Measurements from ENCODE around the gene OAS2.

The OAS2 gene

GRCh38 chr12:113059071-113059595, 80.8 kb downstream of the OAS2 start:
- no peak for TF ChIP-seq CTCF (IDR thresholded peaks at IDR 0.05; ENCODE audit: low read depth, low read length, missing control alignments)
- H3K4me3 ChIP-seq (replicated peaks; ENCODE audit: low read depth, low read length) = no peak overlapping the region
- no peak for DNase-seq (ENCODE audit: extremely low read depth, low read depth)

- no peak for TF ChIP-seq CTCF (IDR thresholded peaks at IDR 0.05; ENCODE audit: low read depth, low read length, missing control alignments)
- DNase-seq (ENCODE audit: extremely low read depth, low read depth) = no peak
- H3K4me3 ChIP-seq (replicated peaks; ENCODE audit: low read depth, low read length) = no peak overlapping the region
These were observed 82.1 kb downstream of the OAS2 start for GRCh38 chr12:113060336-113060960.

- H3K4me3 ChIP-seq (replicated peaks; ENCODE audit: low read depth, low read length) = no peak overlapping the region
- DNase-seq (ENCODE audit: extremely low read depth, low read depth) = no peak
- TF ChIP-seq CTCF (IDR thresholded peaks at IDR 0.05; ENCODE audit: low read depth, low read length, missing control alignments) = no peak
These were observed 82.9 kb downstream of the OAS2 start for GRCh38 chr12:113061061-113061694.

All from HFF-Myc (cell line).